Raji (cell line): Measurements from ENCODE around the gene IFITM1.

Experiments used
- POLR2A ChIP-seq: IDR thresholded peaks from 2 replicates; pipeline ENCODE4 v1.6.1; 2011; ENCODE audit warnings: low read depth, low read length, control low read depth; ENCODE audit not compliant: insufficient read depth

The IFITM1 gene

GRCh38 chr11:289398-289711 is 24.5 kb upstream of the IFITM1 start:
- no peak; the same call in 1 of the 2 replicates for TF ChIP-seq POLR2A

- TF ChIP-seq POLR2A = no peak
These were observed 23.9 kb upstream of the IFITM1 start for GRCh38 chr11:289712-290620.

GRCh38 chr11:290621-291231 is 23.1 kb upstream of the IFITM1 start:
- no peak for TF ChIP-seq POLR2A

GRCh38 chr11:291281-292210 is 22.3 kb upstream of the IFITM1 start:
- TF ChIP-seq POLR2A = no peak

GRCh38 chr11:292211-293121 is 21.4 kb upstream of the IFITM1 start:
- TF ChIP-seq POLR2A = no peak

GRCh38 chr11:293271-293851 is 20.5 kb upstream of the IFITM1 start:
- TF ChIP-seq POLR2A = no peak

- no peak for TF ChIP-seq POLR2A
These were observed 19.8 kb upstream of the IFITM1 start for GRCh38 chr11:293852-294661.

GRCh38 chr11:294780-295179 is 19.1 kb upstream of the IFITM1 start:
- no peak for TF ChIP-seq POLR2A

- no peak for TF ChIP-seq POLR2A
These were observed 18.3 kb upstream of the IFITM1 start for GRCh38 chr11:295351-296170.

- 0 out of 2 replicates have a peak, but pooled peaks have one; percentile 9 for TF ChIP-seq POLR2A
These were observed 17.4 kb upstream of the IFITM1 start for GRCh38 chr11:296171-297050.

GRCh38 chr11:297051-297585 is 16.7 kb upstream of the IFITM1 start:
- TF ChIP-seq POLR2A = no peak
